Measurements from ENCODE around the gene LPCAT3.
"Not testable (repeated sequence)": the region's sequence is repeated elsewhere in the genome, so short reads cannot be mapped to it uniquely, and the experiment has no call there.

DNA sequence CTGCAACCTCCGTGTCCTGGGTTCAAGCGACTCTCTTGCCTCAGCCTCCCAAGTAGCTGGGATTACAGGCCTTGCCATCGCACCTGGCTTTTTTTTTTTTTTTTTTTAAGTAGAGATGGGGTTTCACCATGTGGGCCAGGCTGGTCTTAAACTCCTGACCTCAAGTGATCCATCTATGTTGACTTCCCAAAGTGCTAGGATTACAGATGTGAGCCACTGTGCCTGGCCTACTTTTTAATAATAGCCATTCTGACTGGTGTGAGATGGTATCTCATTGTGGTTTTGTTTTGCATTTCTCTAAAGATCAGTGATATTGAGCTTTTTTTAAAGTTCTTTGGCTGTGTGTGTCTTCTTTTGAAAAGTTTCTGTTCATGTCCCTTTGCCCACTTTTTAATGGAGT lies 31.7 kb upstream of the LPCAT3 start:
- TF ChIP-seq POLR2A, POLR2AphosphoS5 (IDR thresholded peaks at IDR 0.05): not testable (repeated sequence)
- TF ChIP-seq, protein P1, sequence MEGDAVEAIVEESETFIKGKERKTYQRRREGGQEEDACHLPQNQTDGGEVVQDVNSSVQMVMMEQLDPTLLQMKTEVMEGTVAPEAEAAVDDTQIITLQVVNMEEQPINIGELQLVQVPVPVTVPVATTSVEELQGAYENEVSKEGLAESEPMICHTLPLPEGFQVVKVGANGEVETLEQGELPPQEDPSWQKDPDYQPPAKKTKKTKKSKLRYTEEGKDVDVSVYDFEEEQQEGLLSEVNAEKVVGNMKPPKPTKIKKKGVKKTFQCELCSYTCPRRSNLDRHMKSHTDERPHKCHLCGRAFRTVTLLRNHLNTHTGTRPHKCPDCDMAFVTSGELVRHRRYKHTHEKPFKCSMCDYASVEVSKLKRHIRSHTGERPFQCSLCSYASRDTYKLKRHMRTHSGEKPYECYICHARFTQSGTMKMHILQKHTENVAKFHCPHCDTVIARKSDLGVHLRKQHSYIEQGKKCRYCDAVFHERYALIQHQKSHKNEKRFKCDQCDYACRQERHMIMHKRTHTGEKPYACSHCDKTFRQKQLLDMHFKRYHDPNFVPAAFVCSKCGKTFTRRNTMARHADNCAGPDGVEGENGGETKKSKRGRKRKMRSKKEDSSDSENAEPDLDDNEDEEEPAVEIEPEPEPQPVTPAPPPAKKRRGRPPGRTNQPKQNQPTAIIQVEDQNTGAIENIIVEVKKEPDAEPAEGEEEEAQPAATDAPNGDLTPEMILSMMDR (IDR thresholded peaks at IDR 0.05), result not testable (repeated sequence)

All from stomach (tissue), 4 donors.